Stimulated activated CD4-positive, alpha-beta T cell treated with anti-CD3 and anti-CD28 coated beads, Interleukin-12 subunit alpha, Interleukin-12 subunit beta, amount 100 ng/mL, for 48 hours (primary cell): ENCODE measurements around the gene TMPRSS6.

Experiments used
- DNase-seq, 3 donors: peaks; one replicate each; pipeline ENCODE4 v3.0.0-alpha.2; 2020; ENCODE audit warnings: low read depth in 2 of 3, low spot score in 1 of 3

Gene TMPRSS6

DNA sequence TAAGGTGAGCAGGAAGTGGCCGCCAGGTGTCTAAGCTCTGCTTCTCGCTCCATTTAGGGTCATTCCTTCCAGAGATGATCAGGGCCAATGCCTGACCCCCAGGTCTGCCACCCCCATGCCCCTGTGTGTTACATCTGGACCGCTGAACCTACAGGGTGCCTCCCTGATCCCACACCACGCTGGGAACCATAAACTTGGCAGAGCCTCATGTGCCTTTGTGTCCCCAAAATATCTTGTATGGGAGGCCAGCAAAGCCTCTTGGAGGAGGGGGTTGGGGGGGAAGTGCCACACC is 94.0 kb downstream of the TMPRSS6 start:
- no peak for DNase-seq
